Activated T-helper 2 cell treated with anti-CD3 and anti-CD28 coated beads, Interferon-gamma antibody, Interleukin-2, Interleukin-4, amounts not matched to agents 10 μg/mL and 5 μg/mL and 100 μg/mL, durations not matched to agents 14 hours and 24 hours and 36 hours (primary cell): ENCODE data around the gene ESCO1. TPM values are rescaled to one million over a fixed set of nuclear protein-coding genes. Genes with fewer than 3 reads are reported as not detected.

Experiments used
- total RNA-seq: library from RNA; stranded (reverse); gene quantifications from 2 replicates; pipeline ENCODE4 v1.2.3, GENCODE V29; 2022

Gene ESCO1
- total RNA-seq, 1 donor from 2014 or later: 21.4 TPM

Other genes with a start within 250 kb of the ESCO1 start
- 164 TPM in 2 replicates for gene SNRPD1, start 11.6 kb upstream of the ESCO1 start, total RNA-seq
- 29.6 and 31.2 TPM in 2 replicates for gene ABHD3, start 104.1 kb upstream of the ESCO1 start, total RNA-seq
- 45.0 and 45.7 TPM in 2 replicates for gene MIB1, start 140.1 kb upstream of the ESCO1 start, total RNA-seq